H1 (cell line): ENCODE data around the gene SLC1A3. TPM values are rescaled to one million over a fixed set of nuclear protein-coding genes. Genes with fewer than 3 reads are reported as not detected.

Experiments used
- CBX8 ChIP-seq: fragments of 300-800, 300-1000 bp; sonication (generic); IDR thresholded peaks from 2 replicates; pipeline ENCODE4 v1.7.1; 2016; ENCODE audit warnings: low read depth, low read length, borderline replicate concordance
- EZH2 ChIP-seq: fragments of 200-600 bp; sonication (generic); IDR thresholded peaks from 2 replicates; pipeline ENCODE4 v1.7.1; 2012; ENCODE audit warnings: low read depth, mild to moderate bottlenecking, moderate library complexity, low read length, inconsistent platforms; ENCODE audit not compliant: severe bottlenecking
- HDAC6 ChIP-seq: IDR thresholded peaks from one replicate; pipeline ENCODE4 v1.7.1; 2012; ENCODE audit warnings: low read depth, mild to moderate bottlenecking, inconsistent platforms, low read length, moderate library complexity
- JUND ChIP-seq: IDR thresholded peaks from 2 replicates; pipeline ENCODE4 v1.6.1; 2011; ENCODE audit warnings: mild to moderate bottlenecking, improper control_type of control experiment, low read length
- SIRT6 ChIP-seq: IDR thresholded peaks from one replicate; pipeline ENCODE4 v1.7.1; 2012; ENCODE audit warnings: low read length, inconsistent platforms
- SP2 ChIP-seq: IDR thresholded peaks from 2 replicates; pipeline ENCODE4 v1.6.1; 2012; ENCODE audit warnings: mild to moderate bottlenecking, low read length, inconsistent platforms
- polyA plus RNA-seq, 7 experiments: library from polyadenylated mRNA; depleted of rRNA in 3 of 7; stranded (reverse) in 5 of 7; unstranded in 2 of 7; fragments of >200 nt in 5 of 7; fragments of 200-250 nt in 2 of 7; gene quantifications; 1 replicate in 5 of 7; 2 replicates in 1 of 7; 4 replicates in 1 of 7; pipeline versions ENCODE4 v1.2.1 to v1.2.3, GENCODE V29; 2011 to 2013; ENCODE audit warnings: missing spikeins in 2 of 7, mixed read lengths in 2 of 7
- total RNA-seq: library from RNA; stranded (reverse); fragmentation: NEBNext Ultra II Directional; extraction: Animal tissue kit (Norgen Biotek cat#: 25700); gene quantifications from 2 replicates; pipeline ENCODE4 v1.2.1, GENCODE V29; 2021
- TF ChIP-seq, protein P1 (sequence below): fragments of 300-600 bp; sonication (generic); IDR thresholded peaks from 2 replicates; pipeline ENCODE4 v1.7.1; 2012; ENCODE audit warnings: low read length, moderate library complexity, mild to moderate bottlenecking, inconsistent platforms; ENCODE audit not compliant: insufficient replicate concordance

Gene SLC1A3
- total and polyA plus RNA-seq, 2 of the 8 experiments (the other 6 are each of a cell fraction or from before 2014, with no cell fraction given), result 26.7 to 35.3 TPM

DNA sequence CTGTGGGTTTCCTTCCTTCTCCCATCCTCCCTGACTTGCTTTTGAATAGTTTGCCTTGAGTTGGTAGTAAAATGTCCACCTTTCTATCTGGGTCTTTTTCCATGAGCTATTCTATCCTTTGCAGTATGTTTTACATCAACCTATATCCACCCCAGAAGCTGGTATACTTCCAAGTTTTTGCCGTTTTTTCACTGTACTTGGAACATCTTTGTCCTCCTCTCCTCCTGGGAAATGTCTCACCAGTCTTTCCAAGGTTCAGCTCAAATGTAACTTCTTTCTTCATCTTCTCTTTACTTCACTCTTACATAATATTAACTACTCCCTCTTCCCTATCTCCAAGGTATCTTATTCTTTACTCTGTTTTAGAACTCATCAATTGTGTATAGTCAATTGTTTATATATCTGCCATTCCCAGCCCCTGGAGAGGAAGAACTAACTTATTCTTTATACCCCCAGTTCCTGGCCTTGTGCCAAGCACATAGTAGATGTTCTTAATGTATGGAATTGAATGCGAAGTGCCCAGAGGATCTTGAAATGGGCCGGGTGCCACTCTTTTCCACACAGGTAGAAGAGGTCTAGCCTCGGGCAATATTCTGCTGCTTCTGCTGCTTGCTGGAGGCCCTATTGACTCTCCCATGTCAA is 34.9 kb upstream of the SLC1A3 start (continued):
- TF ChIP-seq HDAC6 (no peak), JUND (no peak), EZH2 (no peak), CBX8 (no peak), SIRT6 (no peak), SP2 (no peak)
- TF ChIP-seq, protein P1, sequence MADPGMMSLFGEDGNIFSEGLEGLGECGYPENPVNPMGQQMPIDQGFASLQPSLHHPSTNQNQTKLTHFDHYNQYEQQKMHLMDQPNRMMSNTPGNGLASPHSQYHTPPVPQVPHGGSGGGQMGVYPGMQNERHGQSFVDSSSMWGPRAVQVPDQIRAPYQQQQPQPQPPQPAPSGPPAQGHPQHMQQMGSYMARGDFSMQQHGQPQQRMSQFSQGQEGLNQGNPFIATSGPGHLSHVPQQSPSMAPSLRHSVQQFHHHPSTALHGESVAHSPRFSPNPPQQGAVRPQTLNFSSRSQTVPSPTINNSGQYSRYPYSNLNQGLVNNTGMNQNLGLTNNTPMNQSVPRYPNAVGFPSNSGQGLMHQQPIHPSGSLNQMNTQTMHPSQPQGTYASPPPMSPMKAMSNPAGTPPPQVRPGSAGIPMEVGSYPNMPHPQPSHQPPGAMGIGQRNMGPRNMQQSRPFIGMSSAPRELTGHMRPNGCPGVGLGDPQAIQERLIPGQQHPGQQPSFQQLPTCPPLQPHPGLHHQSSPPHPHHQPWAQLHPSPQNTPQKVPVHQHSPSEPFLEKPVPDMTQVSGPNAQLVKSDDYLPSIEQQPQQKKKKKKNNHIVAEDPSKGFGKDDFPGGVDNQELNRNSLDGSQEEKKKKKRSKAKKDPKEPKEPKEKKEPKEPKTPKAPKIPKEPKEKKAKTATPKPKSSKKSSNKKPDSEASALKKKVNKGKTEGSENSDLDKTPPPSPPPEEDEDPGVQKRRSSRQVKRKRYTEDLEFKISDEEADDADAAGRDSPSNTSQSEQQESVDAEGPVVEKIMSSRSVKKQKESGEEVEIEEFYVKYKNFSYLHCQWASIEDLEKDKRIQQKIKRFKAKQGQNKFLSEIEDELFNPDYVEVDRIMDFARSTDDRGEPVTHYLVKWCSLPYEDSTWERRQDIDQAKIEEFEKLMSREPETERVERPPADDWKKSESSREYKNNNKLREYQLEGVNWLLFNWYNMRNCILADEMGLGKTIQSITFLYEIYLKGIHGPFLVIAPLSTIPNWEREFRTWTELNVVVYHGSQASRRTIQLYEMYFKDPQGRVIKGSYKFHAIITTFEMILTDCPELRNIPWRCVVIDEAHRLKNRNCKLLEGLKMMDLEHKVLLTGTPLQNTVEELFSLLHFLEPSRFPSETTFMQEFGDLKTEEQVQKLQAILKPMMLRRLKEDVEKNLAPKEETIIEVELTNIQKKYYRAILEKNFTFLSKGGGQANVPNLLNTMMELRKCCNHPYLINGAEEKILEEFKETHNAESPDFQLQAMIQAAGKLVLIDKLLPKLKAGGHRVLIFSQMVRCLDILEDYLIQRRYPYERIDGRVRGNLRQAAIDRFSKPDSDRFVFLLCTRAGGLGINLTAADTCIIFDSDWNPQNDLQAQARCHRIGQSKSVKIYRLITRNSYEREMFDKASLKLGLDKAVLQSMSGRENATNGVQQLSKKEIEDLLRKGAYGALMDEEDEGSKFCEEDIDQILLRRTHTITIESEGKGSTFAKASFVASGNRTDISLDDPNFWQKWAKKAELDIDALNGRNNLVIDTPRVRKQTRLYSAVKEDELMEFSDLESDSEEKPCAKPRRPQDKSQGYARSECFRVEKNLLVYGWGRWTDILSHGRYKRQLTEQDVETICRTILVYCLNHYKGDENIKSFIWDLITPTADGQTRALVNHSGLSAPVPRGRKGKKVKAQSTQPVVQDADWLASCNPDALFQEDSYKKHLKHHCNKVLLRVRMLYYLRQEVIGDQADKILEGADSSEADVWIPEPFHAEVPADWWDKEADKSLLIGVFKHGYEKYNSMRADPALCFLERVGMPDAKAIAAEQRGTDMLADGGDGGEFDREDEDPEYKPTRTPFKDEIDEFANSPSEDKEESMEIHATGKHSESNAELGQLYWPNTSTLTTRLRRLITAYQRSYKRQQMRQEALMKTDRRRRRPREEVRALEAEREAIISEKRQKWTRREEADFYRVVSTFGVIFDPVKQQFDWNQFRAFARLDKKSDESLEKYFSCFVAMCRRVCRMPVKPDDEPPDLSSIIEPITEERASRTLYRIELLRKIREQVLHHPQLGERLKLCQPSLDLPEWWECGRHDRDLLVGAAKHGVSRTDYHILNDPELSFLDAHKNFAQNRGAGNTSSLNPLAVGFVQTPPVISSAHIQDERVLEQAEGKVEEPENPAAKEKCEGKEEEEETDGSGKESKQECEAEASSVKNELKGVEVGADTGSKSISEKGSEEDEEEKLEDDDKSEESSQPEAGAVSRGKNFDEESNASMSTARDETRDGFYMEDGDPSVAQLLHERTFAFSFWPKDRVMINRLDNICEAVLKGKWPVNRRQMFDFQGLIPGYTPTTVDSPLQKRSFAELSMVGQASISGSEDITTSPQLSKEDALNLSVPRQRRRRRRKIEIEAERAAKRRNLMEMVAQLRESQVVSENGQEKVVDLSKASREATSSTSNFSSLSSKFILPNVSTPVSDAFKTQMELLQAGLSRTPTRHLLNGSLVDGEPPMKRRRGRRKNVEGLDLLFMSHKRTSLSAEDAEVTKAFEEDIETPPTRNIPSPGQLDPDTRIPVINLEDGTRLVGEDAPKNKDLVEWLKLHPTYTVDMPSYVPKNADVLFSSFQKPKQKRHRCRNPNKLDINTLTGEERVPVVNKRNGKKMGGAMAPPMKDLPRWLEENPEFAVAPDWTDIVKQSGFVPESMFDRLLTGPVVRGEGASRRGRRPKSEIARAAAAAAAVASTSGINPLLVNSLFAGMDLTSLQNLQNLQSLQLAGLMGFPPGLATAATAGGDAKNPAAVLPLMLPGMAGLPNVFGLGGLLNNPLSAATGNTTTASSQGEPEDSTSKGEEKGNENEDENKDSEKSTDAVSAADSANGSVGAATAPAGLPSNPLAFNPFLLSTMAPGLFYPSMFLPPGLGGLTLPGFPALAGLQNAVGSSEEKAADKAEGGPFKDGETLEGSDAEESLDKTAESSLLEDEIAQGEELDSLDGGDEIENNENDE, result no peak
